T47D (cell line): ENCODE measurements around the gene SLIT2.

ENCODE experiments used
- DNase-seq, 2 experiments: peaks; one replicate each; pipeline versions ENCODE4 v3.0.0 to v3.0.0-alpha.2; 2011 to 2012; ENCODE audit warnings: low read depth in 1 of 2, low spot score in 1 of 2
- JUND ChIP-seq: IDR thresholded peaks from 2 replicates; pipeline ENCODE4 v1.6.1; 2012; ENCODE audit warnings: low read depth
- in situ Hi-C: cut with HindIII; loops from 2 replicates; pipeline ENCODE4 v1.10.0; 2016; ENCODE audit warnings: low sequenced_read_pairs, low pct_unique_long_range_greater_than_20kb

The SLIT2 gene

DNA sequence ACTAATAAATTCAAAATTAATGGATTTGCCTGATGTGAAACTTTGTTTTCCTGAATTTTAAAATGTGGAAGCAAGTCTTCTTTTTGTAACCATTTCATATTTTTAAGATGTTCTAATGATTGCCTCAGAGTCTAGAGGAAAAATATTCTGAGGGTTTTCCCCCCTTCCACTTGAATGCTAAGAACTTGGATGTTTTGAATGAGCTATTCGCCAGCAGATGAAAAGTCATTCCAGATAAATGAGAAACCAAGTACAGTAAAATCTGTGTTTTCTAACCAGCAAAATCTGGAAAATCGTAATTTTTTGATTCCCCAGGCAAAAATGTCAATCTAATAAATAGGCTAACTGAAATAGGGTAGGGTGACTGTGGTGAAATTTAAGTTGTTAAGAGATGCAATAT lies 45.6 kb downstream of the SLIT2 start:
- no peak for DNase-seq
- TF ChIP-seq JUND, result no peak
- in situ Hi-C loops, result no loop called here

DNA sequence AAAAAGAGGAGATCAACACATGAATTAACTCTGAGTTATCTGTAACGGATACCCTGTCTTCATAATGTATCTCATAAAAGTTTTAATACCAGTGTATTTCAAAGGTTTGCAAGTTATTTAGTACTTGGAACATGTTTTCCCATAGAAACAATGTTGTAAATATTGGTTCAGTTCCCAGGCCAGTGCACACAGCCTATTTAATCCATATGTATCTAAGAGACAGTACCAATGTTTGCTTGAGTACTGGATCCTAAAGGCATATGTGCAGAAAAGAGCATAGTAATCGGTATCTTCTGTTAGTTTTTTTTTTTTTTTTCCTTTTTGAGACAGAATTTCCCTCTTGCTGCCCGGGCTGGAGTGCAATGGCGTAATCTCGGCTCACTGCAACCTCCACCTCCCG lies 46.1 kb downstream of the SLIT2 start:
- TF ChIP-seq JUND, result no peak
- in situ Hi-C loops, result no loop called here
- no peak for DNase-seq

DNA sequence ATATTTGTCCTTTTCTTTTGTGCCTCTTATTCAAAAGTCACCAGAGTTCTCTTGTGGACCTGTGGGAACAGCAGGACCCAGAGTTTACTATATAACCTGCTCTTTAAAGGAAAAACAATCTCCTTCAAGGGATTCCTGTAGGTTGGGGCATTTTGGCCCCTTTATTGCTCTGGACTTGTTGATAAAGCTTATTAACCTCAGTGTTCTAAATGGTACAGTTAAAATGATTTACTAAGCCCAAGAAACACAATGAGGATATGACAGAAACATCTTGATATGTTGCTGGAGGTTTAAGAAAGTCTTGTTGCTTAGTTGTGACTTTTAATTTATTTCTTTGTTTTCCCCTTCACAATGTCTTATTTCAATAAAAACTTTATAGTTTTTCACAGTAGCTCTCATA lies 46.8 kb downstream of the SLIT2 start:
- TF ChIP-seq JUND, result no peak
- in situ Hi-C loops, result no loop called here
- no peak for DNase-seq

DNA sequence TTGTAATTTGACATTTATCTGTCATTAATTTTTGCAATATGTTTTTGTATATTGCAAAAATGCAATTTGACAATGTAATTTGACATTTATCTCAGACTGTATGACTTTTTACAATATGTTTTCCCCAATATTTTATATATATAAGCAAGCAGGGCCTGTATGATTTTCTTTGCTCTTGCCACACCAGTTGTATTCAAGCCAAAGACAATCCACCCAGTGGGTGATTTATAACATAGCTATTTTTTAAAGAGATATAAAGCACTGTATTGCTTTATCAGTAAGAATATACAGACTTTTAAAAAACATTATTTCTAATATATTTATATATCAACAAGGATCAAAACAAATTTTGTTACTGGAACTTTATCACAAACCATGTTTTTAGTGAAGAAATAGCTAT lies 47.3 kb downstream of the SLIT2 start:
- no peak for TF ChIP-seq JUND
- DNase-seq, result no peak
- in situ Hi-C loops, result no loop called here

DNA sequence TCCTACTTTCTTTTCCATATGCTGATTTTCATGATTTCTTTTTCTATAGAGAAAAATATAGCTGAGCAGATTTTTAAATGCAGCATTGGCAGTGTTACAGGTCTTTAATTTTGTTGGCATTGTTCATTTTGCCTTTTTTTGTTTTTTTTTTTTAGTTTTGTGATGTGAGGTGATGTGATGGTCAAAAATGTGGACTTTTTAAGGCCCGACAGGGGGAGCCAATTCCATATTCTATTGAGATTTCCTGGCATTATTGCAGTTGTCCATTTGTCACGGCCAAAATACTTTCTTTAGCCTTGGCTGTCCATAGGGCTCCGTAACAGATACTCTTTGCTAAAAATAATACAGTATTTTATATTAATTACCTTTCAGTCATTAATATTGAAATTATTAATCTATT lies 47.8 kb downstream of the SLIT2 start:
- no peak for DNase-seq
- in situ Hi-C loops, result no loop called here
- no peak for TF ChIP-seq JUND

DNA sequence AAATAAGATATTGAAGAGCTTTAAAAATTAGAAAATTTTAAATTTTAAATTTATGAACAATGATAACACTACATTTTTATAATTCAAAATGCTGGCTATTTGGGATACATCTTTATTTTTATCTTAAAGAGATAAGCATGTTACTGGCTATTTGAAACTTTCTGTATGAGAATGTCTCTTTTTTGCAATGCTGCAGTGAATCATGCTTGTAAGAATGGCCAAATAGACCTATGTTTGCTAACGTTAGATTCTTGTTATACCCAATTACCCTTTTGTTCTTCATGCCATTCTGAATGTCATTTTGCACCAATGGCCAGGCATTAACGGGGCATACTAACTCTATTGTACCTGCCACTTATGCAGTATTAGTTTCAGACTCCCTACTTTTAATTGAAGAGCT lies 49.5 kb downstream of the SLIT2 start:
- in situ Hi-C loops, result no loop called here
- no peak for DNase-seq
- TF ChIP-seq JUND, result no peak
